ENCODE data around the gene SINHCAF.
"Not testable (repeated sequence)": the region's sequence is repeated elsewhere in the genome, so short reads cannot be mapped to it uniquely, and the experiment has no call there.

The SINHCAF gene

DNA sequence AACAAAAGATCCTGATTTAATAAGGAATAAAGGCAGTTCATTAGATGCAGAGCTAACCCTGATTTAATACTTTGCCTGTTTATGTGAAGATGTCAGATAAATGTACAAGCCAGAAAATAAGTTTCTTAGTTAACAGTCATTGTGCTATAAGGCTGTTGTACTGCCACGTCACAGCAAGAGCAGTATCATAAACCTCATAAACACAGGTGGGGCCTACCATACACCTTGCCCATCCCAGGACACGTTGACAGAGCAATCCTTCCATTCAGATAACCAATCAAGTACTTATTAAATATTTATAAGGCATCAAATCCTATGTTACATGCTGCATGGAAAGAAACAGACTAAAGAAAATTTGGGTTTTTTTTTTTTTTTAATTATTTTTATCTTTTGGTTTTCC, 36.5 kb downstream of the SINHCAF start:
- peaks cover 61% of the 10 kb centered on the region for H3K36me3 ChIP-seq (ENCODE audit: control insufficient read depth, insufficient read depth, low read length)
- H3K4me3 ChIP-seq (ENCODE audit: insufficient read depth, low read depth, low read length, poor library complexity, severe bottlenecking): no peak overlapping the region
- H3K27me3 ChIP-seq (replicated peaks; ENCODE audit: control insufficient read depth, insufficient read depth, low read length, poor library complexity, severe bottlenecking): no peaks in the 10 kb centered on the region
- no peak for DNase-seq
- H3K9me3 ChIP-seq (ENCODE audit: control insufficient read depth, low read length): no peaks in the 10 kb centered on the region
- H3K27ac ChIP-seq (ENCODE audit: insufficient read depth, low read length, poor library complexity, severe bottlenecking): no peak overlapping the region
- no peaks in the 10 kb centered on the region for H3K4me1 ChIP-seq (ENCODE audit: control insufficient read depth, insufficient read depth, low read length, poor library complexity, severe bottlenecking)

DNA sequence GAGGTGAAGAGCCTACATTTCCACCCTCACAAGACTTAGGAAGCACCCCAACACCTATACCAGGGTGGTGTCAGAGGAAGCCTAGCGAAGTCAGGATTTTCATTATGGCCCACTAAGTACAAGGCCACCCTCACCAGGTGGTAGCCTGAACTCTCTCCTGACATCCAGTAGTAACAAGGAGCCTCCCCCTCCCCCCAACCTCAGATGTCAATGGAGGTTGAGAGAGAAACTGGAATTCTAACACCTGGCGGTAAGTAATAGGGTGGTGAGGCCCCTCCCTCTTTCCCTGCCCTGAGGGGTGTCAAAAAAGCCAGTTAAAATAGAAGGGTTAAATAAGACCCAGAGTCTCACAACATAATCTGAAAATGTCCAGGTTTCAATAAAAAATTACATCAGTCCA, 37.6 kb downstream of the SINHCAF start:
- Histone ChIP-seq H3K27me3 (replicated peaks; ENCODE audit: control insufficient read depth, insufficient read depth, low read length, poor library complexity, severe bottlenecking) (no peaks in the 10 kb centered on the region), H3K4me1 (ENCODE audit: control insufficient read depth, insufficient read depth, low read length, poor library complexity, severe bottlenecking) (no peaks in the 10 kb centered on the region), H3K27ac (ENCODE audit: insufficient read depth, low read length, poor library complexity, severe bottlenecking) (no peak overlapping the region), H3K9me3 (ENCODE audit: control insufficient read depth, low read length) (no peaks in the 10 kb centered on the region), H3K4me3 (ENCODE audit: insufficient read depth, low read depth, low read length, poor library complexity, severe bottlenecking) (no peak overlapping the region), H3K36me3 (ENCODE audit: control insufficient read depth, insufficient read depth, low read length) (peaks cover 60% of the 10 kb centered on the region)
- DNase-seq: no peak

DNA sequence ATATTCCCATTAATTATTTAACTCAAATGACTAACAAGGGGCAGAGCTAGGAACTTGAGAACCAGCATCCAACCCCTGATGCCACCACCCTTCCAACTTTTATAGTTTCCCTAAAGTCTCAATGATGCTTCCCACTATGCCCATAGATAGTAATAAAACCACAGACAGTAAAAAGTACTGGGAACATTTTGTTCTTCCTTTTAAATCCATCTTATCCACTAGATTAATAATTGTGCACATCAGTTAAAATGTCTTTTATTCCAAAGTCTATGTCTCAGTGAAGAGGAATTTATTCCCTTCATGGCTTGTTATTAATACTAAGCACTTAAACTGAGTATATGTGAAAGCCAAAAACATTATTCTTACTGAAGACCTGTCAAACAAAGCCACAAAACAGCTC, 45.8 kb downstream of the SINHCAF start:
- no peak for DNase-seq
- H3K36me3 ChIP-seq (ENCODE audit: control insufficient read depth, insufficient read depth, low read length): peaks cover 15% of the 10 kb centered on the region

DNA sequence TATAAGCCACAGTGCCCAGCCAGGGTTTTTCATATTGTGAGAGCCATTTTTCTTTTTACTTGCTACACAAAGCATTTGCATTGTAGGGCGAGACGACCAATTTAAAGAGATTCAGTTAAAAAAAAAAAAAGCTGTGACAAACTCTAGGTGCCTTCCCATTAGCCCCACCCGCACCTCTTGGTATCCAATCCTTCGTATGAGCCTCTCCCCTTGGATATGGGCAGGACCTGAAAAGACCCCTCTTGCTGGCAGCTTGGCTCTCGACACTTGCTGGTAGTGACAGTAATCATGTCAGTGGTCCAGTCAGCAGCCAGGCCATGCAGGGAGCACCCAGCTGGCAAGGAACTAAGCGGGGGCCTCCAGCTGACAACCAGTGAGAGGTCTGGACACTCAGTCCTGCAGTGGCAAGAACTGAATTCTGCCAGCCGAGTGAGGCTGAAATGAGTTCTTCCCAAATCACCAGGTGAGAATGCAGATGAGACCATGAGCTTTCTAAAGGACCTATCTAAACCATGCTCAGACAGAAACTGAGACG, 46.5 kb downstream of the SINHCAF start:
- H3K27ac ChIP-seq (ENCODE audit: insufficient read depth, low read length, poor library complexity, severe bottlenecking): no peak overlapping the region
- H3K9me3 ChIP-seq (ENCODE audit: control insufficient read depth, low read length): no peaks in the 10 kb centered on the region
- H3K4me3 ChIP-seq (ENCODE audit: insufficient read depth, low read depth, low read length, poor library complexity, severe bottlenecking): no peak overlapping the region
- H3K36me3 ChIP-seq (ENCODE audit: control insufficient read depth, insufficient read depth, low read length): peaks cover 15% of the 10 kb centered on the region
- H3K27me3 ChIP-seq (replicated peaks; ENCODE audit: control insufficient read depth, insufficient read depth, low read length, poor library complexity, severe bottlenecking): no peaks in the 10 kb centered on the region
- H3K4me1 ChIP-seq (ENCODE audit: control insufficient read depth, insufficient read depth, low read length, poor library complexity, severe bottlenecking): no peaks in the 10 kb centered on the region
- DNase-seq: no peak

More for the DNA sequence above, 45.8 kb downstream of the SINHCAF start:
- H3K4me3 ChIP-seq (ENCODE audit: insufficient read depth, low read depth, low read length, poor library complexity, severe bottlenecking): no peak overlapping the region
- H3K27me3 ChIP-seq (replicated peaks; ENCODE audit: control insufficient read depth, insufficient read depth, low read length, poor library complexity, severe bottlenecking): no peaks in the 10 kb centered on the region
- no peaks in the 10 kb centered on the region for H3K4me1 ChIP-seq (ENCODE audit: control insufficient read depth, insufficient read depth, low read length, poor library complexity, severe bottlenecking)
- no peak overlapping the region for H3K27ac ChIP-seq (ENCODE audit: insufficient read depth, low read length, poor library complexity, severe bottlenecking)
- no peaks in the 10 kb centered on the region for H3K9me3 ChIP-seq (ENCODE audit: control insufficient read depth, low read length)

DNA sequence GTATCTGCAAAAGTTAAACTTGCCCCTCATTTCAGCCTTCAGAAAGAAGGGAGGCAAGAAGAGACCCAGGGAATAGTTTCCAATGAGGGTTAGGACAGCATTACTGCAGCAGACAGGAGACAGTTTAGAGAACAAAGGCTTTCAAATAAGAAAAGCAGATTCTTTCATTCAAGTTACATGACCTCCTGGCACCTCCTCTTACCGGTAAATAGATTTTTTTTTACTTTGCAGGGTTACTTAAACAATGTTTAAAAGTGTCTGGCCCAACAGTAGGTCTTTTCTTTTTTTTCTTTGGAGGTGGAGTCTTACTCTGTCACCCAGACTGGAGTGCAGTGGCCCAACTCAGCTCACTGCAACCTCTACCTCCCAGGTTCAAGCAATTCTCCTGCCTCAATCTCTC, 47.1 kb downstream of the SINHCAF start:
- Histone ChIP-seq H3K4me1 (ENCODE audit: control insufficient read depth, insufficient read depth, low read length, poor library complexity, severe bottlenecking) (no peaks in the 10 kb centered on the region), H3K36me3 (ENCODE audit: control insufficient read depth, insufficient read depth, low read length) (peaks cover 12% of the 10 kb centered on the region), H3K9me3 (ENCODE audit: control insufficient read depth, low read length) (no peaks in the 10 kb centered on the region), H3K27ac (ENCODE audit: insufficient read depth, low read length, poor library complexity, severe bottlenecking) (no peak overlapping the region), H3K27me3 (replicated peaks; ENCODE audit: control insufficient read depth, insufficient read depth, low read length, poor library complexity, severe bottlenecking) (no peaks in the 10 kb centered on the region), H3K4me3 (ENCODE audit: insufficient read depth, low read depth, low read length, poor library complexity, severe bottlenecking) (no peak overlapping the region)
- DNase-seq: no peak

- Histone ChIP-seq H3K4me3 (ENCODE audit: insufficient read depth, low read depth, low read length, poor library complexity, severe bottlenecking) (no peak overlapping the region), H3K4me1 (ENCODE audit: control insufficient read depth, insufficient read depth, low read length, poor library complexity, severe bottlenecking) (no peaks in the 10 kb centered on the region), H3K27me3 (replicated peaks; ENCODE audit: control insufficient read depth, insufficient read depth, low read length, poor library complexity, severe bottlenecking) (no peaks in the 10 kb centered on the region), H3K27ac (ENCODE audit: insufficient read depth, low read length, poor library complexity, severe bottlenecking) (no peak overlapping the region), H3K36me3 (ENCODE audit: control insufficient read depth, insufficient read depth, low read length) (peaks cover 8% of the 10 kb centered on the region), H3K9me3 (ENCODE audit: control insufficient read depth, low read length) (no peaks in the 10 kb centered on the region)
- no peak for DNase-seq
These were observed 47.5 kb downstream of the SINHCAF start for GRCh38 chr12:31278424-31278823.

DNA sequence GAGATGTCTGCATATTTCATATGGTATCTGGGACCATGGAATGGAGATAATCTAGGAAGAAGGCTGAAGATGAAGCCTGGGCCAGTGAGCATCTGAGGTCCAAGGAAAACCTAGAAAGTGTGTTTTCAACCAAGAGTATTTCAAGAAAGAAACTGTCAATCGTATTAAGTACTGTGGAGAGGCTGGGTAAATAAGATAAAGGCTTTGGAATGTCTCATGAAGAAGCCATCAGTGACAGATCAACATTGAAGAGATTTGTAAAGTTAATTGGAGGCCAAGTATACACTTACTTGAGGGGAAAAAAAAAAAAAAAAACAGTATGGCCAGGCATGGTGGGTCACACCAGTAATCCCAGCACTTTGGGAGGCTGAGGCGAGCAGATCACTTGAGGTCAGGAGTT, 48.9 kb downstream of the SINHCAF start:
- Histone ChIP-seq H3K4me1 (ENCODE audit: control insufficient read depth, insufficient read depth, low read length, poor library complexity, severe bottlenecking) (no peaks in the 10 kb centered on the region), H3K9me3 (ENCODE audit: control insufficient read depth, low read length) (no peaks in the 10 kb centered on the region), H3K27me3 (replicated peaks; ENCODE audit: control insufficient read depth, insufficient read depth, low read length, poor library complexity, severe bottlenecking) (no peaks in the 10 kb centered on the region), H3K4me3 (ENCODE audit: insufficient read depth, low read depth, low read length, poor library complexity, severe bottlenecking) (no peak overlapping the region), H3K36me3 (ENCODE audit: control insufficient read depth, insufficient read depth, low read length) (peaks cover 8% of the 10 kb centered on the region), H3K27ac (ENCODE audit: insufficient read depth, low read length, poor library complexity, severe bottlenecking) (no peak overlapping the region)
- DNase-seq: no peak

DNA sequence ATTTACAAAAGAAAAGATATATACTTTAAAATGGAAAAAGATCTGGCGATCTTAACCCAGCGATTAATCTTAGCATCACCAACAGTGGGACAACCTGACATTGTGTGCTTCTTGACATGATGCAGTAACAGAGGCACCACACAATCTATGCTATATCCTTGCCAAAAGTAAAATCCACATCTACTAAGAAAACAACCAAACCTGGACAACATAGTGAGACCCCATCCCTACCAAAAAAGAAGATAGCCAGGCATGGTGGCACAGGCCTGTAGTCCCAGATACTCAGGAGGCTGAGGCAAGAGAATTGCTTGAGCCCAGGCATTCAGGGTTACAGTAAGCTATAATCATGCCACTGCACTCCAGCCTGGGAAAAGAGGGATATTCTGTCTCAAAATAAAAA, 50.5 kb downstream of the SINHCAF start:
- Histone ChIP-seq H3K27ac (ENCODE audit: insufficient read depth, low read length, poor library complexity, severe bottlenecking) (no peak overlapping the region), H3K9me3 (ENCODE audit: control insufficient read depth, low read length) (no peaks in the 10 kb centered on the region), H3K4me1 (ENCODE audit: control insufficient read depth, insufficient read depth, low read length, poor library complexity, severe bottlenecking) (no peaks in the 10 kb centered on the region), H3K4me3 (ENCODE audit: insufficient read depth, low read depth, low read length, poor library complexity, severe bottlenecking) (no peak overlapping the region), H3K36me3 (ENCODE audit: control insufficient read depth, insufficient read depth, low read length) (peaks cover 8% of the 10 kb centered on the region), H3K27me3 (replicated peaks; ENCODE audit: control insufficient read depth, insufficient read depth, low read length, poor library complexity, severe bottlenecking) (no peaks in the 10 kb centered on the region)
- no peak for DNase-seq

GRCh38 chr12:31274520-31275300, 51.2 kb downstream of the SINHCAF start:
- Histone ChIP-seq H3K4me1 (ENCODE audit: control insufficient read depth, insufficient read depth, low read length, poor library complexity, severe bottlenecking) (no peaks in the 10 kb centered on the region), H3K9me3 (ENCODE audit: control insufficient read depth, low read length) (no peaks in the 10 kb centered on the region), H3K4me3 (ENCODE audit: insufficient read depth, low read depth, low read length, poor library complexity, severe bottlenecking) (no peak overlapping the region), H3K36me3 (ENCODE audit: control insufficient read depth, insufficient read depth, low read length) (peaks cover 4% of the 10 kb centered on the region), H3K27ac (ENCODE audit: insufficient read depth, low read length, poor library complexity, severe bottlenecking) (no peak overlapping the region), H3K27me3 (replicated peaks; ENCODE audit: control insufficient read depth, insufficient read depth, low read length, poor library complexity, severe bottlenecking) (no peaks in the 10 kb centered on the region)
- no peak for DNase-seq

GRCh38 chr12:31273794-31274193, 52.2 kb downstream of the SINHCAF start:
- not testable (repeated sequence) for H3K4me1 ChIP-seq (ENCODE audit: control insufficient read depth, insufficient read depth, low read length, poor library complexity, severe bottlenecking); DNase-seq; H3K36me3 ChIP-seq (ENCODE audit: control insufficient read depth, insufficient read depth, low read length); H3K27me3 ChIP-seq (replicated peaks; ENCODE audit: control insufficient read depth, insufficient read depth, low read length, poor library complexity, severe bottlenecking); H3K27ac ChIP-seq (ENCODE audit: insufficient read depth, low read length, poor library complexity, severe bottlenecking); H3K9me3 ChIP-seq (ENCODE audit: control insufficient read depth, low read length); H3K4me3 ChIP-seq (ENCODE audit: insufficient read depth, low read depth, low read length, poor library complexity, severe bottlenecking)

Data from effector memory CD4-positive, alpha-beta T cell (primary cell).